Measurements from ENCODE around the gene STAT5B. TPM values are rescaled to one million over a fixed set of nuclear protein-coding genes. Genes with fewer than 3 reads are reported as not detected.
A peak's percentile ranks its signal among the peaks of the same experiment; 100 is the strongest.

The STAT5B gene
- total and polyA plus RNA-seq, 2 of the 13 experiments (the other 11 are each of a cell fraction or from before 2014, with no cell fraction given) = 21.0 to 42.8 TPM

- TF ChIP-seq KIAA2018 (CRISPR knock-in tag; IDR thresholded peaks at IDR 0.05; ENCODE audit: borderline replicate concordance) (no peak), TFAP4 (IDR thresholded peaks at IDR 0.05; ENCODE audit: borderline replicate concordance, low read depth) (no peak), ZNF503 (CRISPR knock-in tag; IDR thresholded peaks at IDR 0.05) (peak; percentile 94), ZBTB33 (CRISPR knock-in tag; IDR thresholded peaks at IDR 0.05) (no peak), ZNF232 (CRISPR knock-in tag; IDR thresholded peaks at IDR 0.05; ENCODE audit: borderline replicate concordance) (0 out of 2 replicates have a peak, but pooled peaks have one; percentile 83), ZNF724P (CRISPR knock-in tag; IDR thresholded peaks at IDR 0.05; ENCODE audit: borderline replicate concordance) (0 out of 2 replicates have a peak, but pooled peaks have one; percentile 31), SRSF9 (IDR thresholded peaks at IDR 0.05; ENCODE audit: borderline replicate concordance, insufficient read depth, low read depth, low read length, poor library complexity, severe bottlenecking) (no peak), CHCHD3 (CRISPR knock-in tag; IDR thresholded peaks at IDR 0.05) (0 out of 2 replicates have a peak, but pooled peaks have one; percentile 68), GTF2F1 (IDR thresholded peaks at IDR 0.05; ENCODE audit: low read length) (no peak), THYN1 (CRISPR knock-in tag; IDR thresholded peaks at IDR 0.05; ENCODE audit: borderline replicate concordance, low read depth) (no peak), ZNF235 (CRISPR knock-in tag; IDR thresholded peaks at IDR 0.05; ENCODE audit: borderline replicate concordance) (no peak; the same call in 1 of the 2 replicates), ZNF180 (CRISPR knock-in tag; IDR thresholded peaks at IDR 0.05; ENCODE audit: borderline replicate concordance, low read depth) (no peak), SIX4 (CRISPR knock-in tag; IDR thresholded peaks at IDR 0.05) (no peak), ETV6 (CRISPR knock-in tag; conservative IDR thresholded peaks at IDR 0.05) (peak; percentile 62; the same call in 1 of the 2 replicates), PLRG1 (conservative IDR thresholded peaks at IDR 0.05) (no peak)
Observed at GRCh38 chr17:42276609-42277341, 584 bp upstream of the STAT5B start (continued).
